Measurements from ENCODE around the gene DLG5. TPM values are rescaled to one million over a fixed set of nuclear protein-coding genes. Genes with fewer than 3 reads are reported as not detected.

DLG5 gene
- total and polyA plus RNA-seq, 10 of the 15 experiments (the other 5 are each of a cell fraction or from before 2014, with no cell fraction given): 0.18 to 6.6 (median 2.7) TPM

DNA sequence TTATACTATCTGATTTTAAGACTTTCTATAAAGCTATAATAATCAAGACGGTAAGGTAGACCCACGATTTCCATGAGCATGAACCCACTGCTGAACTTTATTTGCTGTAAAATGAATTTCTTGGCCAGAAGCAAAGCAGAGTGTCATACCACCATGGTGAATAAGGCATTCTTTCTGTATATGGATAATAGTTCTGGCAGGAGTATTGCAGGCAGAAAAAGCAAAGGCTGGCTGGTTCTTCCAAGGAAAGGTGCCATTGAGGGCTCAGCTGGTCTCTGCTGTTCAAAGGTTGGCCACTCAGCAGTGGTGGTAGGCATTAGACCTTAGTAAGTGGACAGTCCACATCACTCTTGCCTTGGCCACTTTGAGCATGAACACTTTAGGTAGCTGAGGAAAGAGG, 184.8 kb downstream of the DLG5 start:
- no peak for FAIRE-seq
- RAD21 ChIA-PET (ENCODE audit: unreplicated experiment): no interaction called here
- H3K9me3 ChIP-seq (replicated peaks; ENCODE audit: control insufficient read depth, insufficient read depth, low read length): no peaks in the 10 kb centered on the region; the same call in 2 of the 3 replicates
- TF ChIP-seq MXI1 (IDR thresholded peaks at IDR 0.05; ENCODE audit: low read depth, low read length) (no peak), NR2C1 (IDR thresholded peaks at IDR 0.05) (no peak), JUND (IDR thresholded peaks at IDR 0.05; ENCODE audit: low read depth, low read length) (no peak), GABPA (IDR thresholded peaks at IDR 0.05; ENCODE audit: low read depth) (no peak), ZNF384 (IDR thresholded peaks at IDR 0.05; ENCODE audit: borderline replicate concordance, low read depth, low read length) (no peak), TARDBP (IDR thresholded peaks at IDR 0.05; ENCODE audit: borderline replicate concordance) (no peak), SREBF1 (IDR thresholded peaks at IDR 0.05; ENCODE audit: low read length) (no peak), ZBTB11 (CRISPR knock-in tag; IDR thresholded peaks at IDR 0.05) (no peak), TAF1 (IDR thresholded peaks at IDR 0.05; ENCODE audit: borderline replicate concordance, low read depth, low read length) (no peak), KLF5 (IDR thresholded peaks at IDR 0.05; ENCODE audit: partially characterized antibody) (no peak), NR2F1 (conservative IDR thresholded peaks at IDR 0.05) (no peak), TBL1XR1 (IDR thresholded peaks at IDR 0.05; ENCODE audit: low read depth, low read length) (no peak), HDAC2 (IDR thresholded peaks at IDR 0.05) (no peak), SMAD5 (IDR thresholded peaks at IDR 0.05; ENCODE audit: low read depth) (no peak), RCOR1 (conservative IDR thresholded peaks at IDR 0.05; ENCODE audit: low read depth, low read length) (no peak), CTCF (IDR thresholded peaks at IDR 0.05 in 2 of 3, conservative IDR thresholded peaks at IDR 0.05 in 1 of 3; ENCODE audit: control insufficient read depth in 2 of 3, extremely low read depth in 1 of 3, insufficient read depth in 1 of 3, low read depth in 3 of 3, low read length in 3 of 3) (no peak), MLLT1 (IDR thresholded peaks at IDR 0.05) (no peak)
- TF ChIP-seq, protein P1, sequence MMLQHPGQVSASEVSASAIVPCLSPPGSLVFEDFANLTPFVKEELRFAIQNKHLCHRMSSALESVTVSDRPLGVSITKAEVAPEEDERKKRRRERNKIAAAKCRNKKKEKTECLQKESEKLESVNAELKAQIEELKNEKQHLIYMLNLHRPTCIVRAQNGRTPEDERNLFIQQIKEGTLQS (IDR thresholded peaks at IDR 0.05; ENCODE audit: borderline replicate concordance, extremely low read depth, low read depth, low read length): no peak

More for the DNA sequence above, 184.8 kb downstream of the DLG5 start:
- peaks cover 0 to 1% of the 10 kb centered on the region in 2 experiments; a peak in 2 of 4 replicates for H3K27me3 ChIP-seq (replicated peaks in 1 of 2; ENCODE audit: control insufficient read depth in 2 of 2, insufficient read depth in 2 of 2, low read length in 1 of 2)
- no peak overlapping the region for H3K27ac ChIP-seq (ENCODE audit: control insufficient read depth, insufficient read depth)
- no peak overlapping the region for H3K4me2 ChIP-seq (ENCODE audit: control insufficient read depth, insufficient read depth)
- SMC1A ChIA-PET (ENCODE audit: uncharacterized antibody, unreplicated experiment): interaction anchor here (0.6 kb wide), 1 partner anchor 547 kb away, joined by 3 read pairs; no protein-coding TSS in a partner anchor
- WGBS (ENCODE audit: insufficient coverage, insufficient replicate concordance, low lambda C conversion rate, missing lambda C conversion rate): 57% methylated on average over 2 of the region's 2 CpGs
- H4K20me1 ChIP-seq (ENCODE audit: control insufficient read depth, insufficient read depth): no peaks in the 10 kb centered on the region
- no peak overlapping the region for H3K9ac ChIP-seq (ENCODE audit: control insufficient read depth, insufficient read depth, low read length)
- POLR2A ChIA-PET: interaction anchor here (0.6 to 0.7 kb wide), 2 partner anchors 288 to 787 kb away, joined by 3 to 6 read pairs; partner anchors contain the start of gene POLR3A
- CTCF ChIA-PET: interaction anchor here (1.6 kb wide), 1 partner anchor 22 kb away, joined by 3 read pairs; no protein-coding TSS in a partner anchor
- no peaks in the 10 kb centered on the region for H3K4me1 ChIP-seq (ENCODE audit: control insufficient read depth, insufficient read depth, low read length)
- H3K36me3 ChIP-seq (ENCODE audit: control insufficient read depth in 2 of 2, insufficient read depth in 2 of 2, low read length in 1 of 2): no peaks in the 10 kb centered on the region
- DNase-seq (ENCODE audit: low read depth, low spot score): no peak
- H3K4me3 ChIP-seq: no peak overlapping the region
- intact Hi-C loops (cut with micrococcal nuclease; ENCODE audit: unreplicated experiment): no loop called here
- no peak for ATAC-seq
- BruUV-seq (replicated peaks): no TSS peak
- H2AFZ ChIP-seq (ENCODE audit: control insufficient read depth, low read depth, low read length): no peak overlapping the region
- H3K79me2 ChIP-seq (ENCODE audit: control insufficient read depth, insufficient read depth, low read length): no peaks in the 10 kb centered on the region
- in situ Hi-C loops (cut with MboI): no loop called here
